Measurements from ENCODE around the gene CRIP1. TPM values are rescaled to one million over a fixed set of nuclear protein-coding genes. Genes with fewer than 3 reads are reported as not detected.

CRIP1 gene
- total and polyA plus RNA-seq, 2 donors (not counting 1 experiment from before 2014, with no cell fraction given): 210 to 563 TPM

DNA sequence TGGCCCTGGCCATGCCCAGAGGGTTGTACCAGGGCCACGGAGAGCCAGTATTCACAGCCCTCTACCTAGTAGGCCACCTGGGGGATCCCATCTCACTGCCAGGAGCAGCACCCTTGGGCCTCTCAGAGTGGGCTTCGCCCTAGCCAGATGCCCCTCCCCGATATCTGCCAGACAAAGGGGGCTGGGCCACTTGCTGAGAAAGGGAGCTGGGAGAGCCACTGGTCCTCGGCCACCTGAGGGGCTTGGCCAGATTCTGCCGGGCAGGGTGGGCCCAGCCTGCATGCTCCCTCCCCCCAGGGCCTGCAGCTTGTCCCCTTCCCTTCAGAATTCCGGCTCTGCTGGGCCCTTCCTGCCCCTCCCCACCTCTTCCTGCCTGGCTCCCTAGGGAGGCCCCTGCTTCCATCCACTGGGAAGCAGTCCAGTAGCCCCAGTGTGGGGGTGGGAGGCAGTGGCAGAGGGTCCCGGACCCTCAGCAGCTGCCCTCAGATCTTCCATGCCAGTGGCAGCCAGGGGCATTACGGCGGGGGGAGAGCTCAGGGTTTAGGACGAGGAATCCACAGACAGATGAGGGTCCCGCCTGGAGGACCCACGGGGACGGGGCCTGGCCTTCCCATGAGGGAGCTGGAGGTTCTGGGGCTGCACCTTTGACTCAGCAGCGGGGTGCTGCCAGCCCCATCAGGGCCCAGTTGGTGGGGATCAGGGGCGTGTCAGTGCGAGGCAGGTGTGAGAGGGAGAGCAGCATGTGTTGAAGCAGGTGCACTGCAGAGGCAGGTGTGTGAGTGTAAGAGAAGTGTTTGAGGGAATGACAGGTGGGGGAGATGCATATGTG is 9.6 kb upstream of the CRIP1 start:
- Histone ChIP-seq H3K9me3 (ENCODE audit: control extremely low read depth in 1 of 3, control insufficient read depth in 2 of 3, insufficient read depth in 1 of 3, low read length in 2 of 3) (peaks cover 0 to 44% (median 0%) of the 10 kb centered on the region in 3 donors), H4K20me1 (ENCODE audit: control insufficient read depth, insufficient read depth, low read length, poor library complexity, severe bottlenecking) (peaks cover 10% of the 10 kb centered on the region), H3K79me2 (ENCODE audit: control insufficient read depth, insufficient read depth, low read length) (no peaks in the 10 kb centered on the region), H3K4me2 (replicated peaks; ENCODE audit: low read depth, low read length, poor library complexity, severe bottlenecking) (peak overlapping the region; percentile 95), H3K27ac (ENCODE audit: low read length in 2 of 2) (no peak overlapping the region), H3K36me3 (replicated peaks in 1 of 2; ENCODE audit: control extremely low read depth in 1 of 2, control insufficient read depth in 1 of 2, extremely low read depth in 1 of 2, insufficient read depth in 2 of 2, low read length in 1 of 2) (no peaks in the 10 kb centered on the region), H2AFZ (ENCODE audit: insufficient read depth, low read depth, low read length, poor library complexity, severe bottlenecking) (no peak overlapping the region), H3K4me3 (ENCODE audit: control extremely low read depth in 1 of 5, extremely low read depth in 1 of 5, insufficient read depth in 1 of 5, low read depth in 2 of 5, low read length in 4 of 5) (no peak overlapping the region), H3K4me1 (ENCODE audit: control insufficient read depth in 2 of 2, insufficient read depth in 2 of 2, low read length in 2 of 2) (peaks cover 63 to 71% of the 10 kb centered on the region in 2 donors), H3K9ac (ENCODE audit: low read length) (no peak overlapping the region), H3K27me3 (replicated peaks in 1 of 4; ENCODE audit: control extremely low read depth in 1 of 4, control insufficient read depth in 3 of 4, insufficient read depth in 4 of 4, low read length in 3 of 4) (peaks cover 0 to 45% (median 11%) of the 10 kb centered on the region in 4 experiments)
- H3K27ac Mint-ChIP-seq: peak overlapping the region; percentile 89
- ChIA-PET POLR2A (interaction anchor here (1.5 kb wide), 1 partner anchor 13 kb away, joined by 7 read pairs; no protein-coding TSS in a partner anchor), CTCF (interaction anchor here (0.9 to 7.3 kb wide), 3 partner anchors 14 to 56 kb away, joined by 3 to 121 read pairs (median 3); partner anchors contain the start of gene TEDC1)
- 55% methylated on average over 11 of the region's 16 CpGs for WGBS (ENCODE audit: insufficient coverage)
- DNase-seq (no peak), ATAC-seq (ENCODE audit: low read depth) (no peak)
- intact Hi-C loops (cut with micrococcal nuclease): no loop called here
- H3K4me3 Mint-ChIP-seq: peak overlapping the region; percentile 70
- H3K4me1 Mint-ChIP-seq: peaks cover 62% of the 10 kb centered on the region
- TF ChIP-seq EZH2 (IDR thresholded peaks at IDR 0.05; ENCODE audit: borderline replicate concordance, insufficient read depth, low read depth, low read length, poor library complexity, severe bottlenecking) (no peak), CTCF (IDR thresholded peaks at IDR 0.05) (no peak)
- H3K27me3 Mint-ChIP-seq: no peaks in the 10 kb centered on the region
- no peaks in the 10 kb centered on the region for H3K9me3 Mint-ChIP-seq (ENCODE audit: insufficient read depth)
